Measurements from ENCODE around the gene COL9A1. TPM values are rescaled to one million over a fixed set of nuclear protein-coding genes. Genes with fewer than 3 reads are reported as not detected.

Gene COL9A1
- total RNA-seq, 1 donor from 2014 or later, result 18.7 TPM

GRCh38 chr6:70172252-70172651 lies 130.6 kb downstream of the COL9A1 start:
- Histone ChIP-seq H3K4me3 (no peak overlapping the region), H3K27ac (no peak overlapping the region), H3K27me3 (no peaks in the 10 kb centered on the region), H3K9me3 (ENCODE audit: low read depth) (no peaks in the 10 kb centered on the region), H2AFZ (replicated peaks) (no peak overlapping the region), H3K36me3 (no peaks in the 10 kb centered on the region), H3K4me1 (no peaks in the 10 kb centered on the region), H3K9ac (no peak overlapping the region), H3K79me2 (ENCODE audit: low read depth) (no peaks in the 10 kb centered on the region), H4K20me1 (ENCODE audit: low read depth) (no peaks in the 10 kb centered on the region), H3F3A (ENCODE audit: low read depth) (no peaks in the 10 kb centered on the region), H3K4me2 (no peak overlapping the region)
- Mint-ChIP-seq H3K27ac (no peak overlapping the region), H3K4me1 (no peaks in the 10 kb centered on the region), H3K9me3 (no peaks in the 10 kb centered on the region), H3K4me3 (no peak overlapping the region), H3K27me3 (ENCODE audit: insufficient read depth, low read depth) (no peaks in the 10 kb centered on the region), H3K36me3 (no peaks in the 10 kb centered on the region)
- DNase-seq (ENCODE audit: low spot score), result no peak
- TF ChIP-seq CTCF (IDR thresholded peaks at IDR 0.05), result no peak
- TF ChIP-seq EZH2phosphoT487 (IDR thresholded peaks at IDR 0.05), result no peak
- no peak for TF ChIP-seq EZH2 (IDR thresholded peaks at IDR 0.05)

- Histone ChIP-seq H3K9me3 (ENCODE audit: low read depth) (no peaks in the 10 kb centered on the region), H3K4me2 (no peak overlapping the region), H3K79me2 (ENCODE audit: low read depth) (no peaks in the 10 kb centered on the region), H3K36me3 (no peaks in the 10 kb centered on the region), H3K9ac (no peak overlapping the region), H3K27ac (no peak overlapping the region), H2AFZ (replicated peaks) (no peak overlapping the region), H3F3A (ENCODE audit: low read depth) (no peaks in the 10 kb centered on the region), H3K4me1 (no peaks in the 10 kb centered on the region), H4K20me1 (ENCODE audit: low read depth) (no peaks in the 10 kb centered on the region), H3K27me3 (peaks cover 6% of the 10 kb centered on the region), H3K4me3 (no peak overlapping the region)
- H3K36me3 Mint-ChIP-seq, result no peaks in the 10 kb centered on the region
- no peak overlapping the region for H3K27ac Mint-ChIP-seq
- H3K9me3 Mint-ChIP-seq, result no peaks in the 10 kb centered on the region
- H3K4me3 Mint-ChIP-seq, result no peak overlapping the region
- peaks cover 4% of the 10 kb centered on the region for H3K4me1 Mint-ChIP-seq
- no peak for DNase-seq (ENCODE audit: low spot score)
- H3K27me3 Mint-ChIP-seq (ENCODE audit: insufficient read depth, low read depth), result no peaks in the 10 kb centered on the region
- TF ChIP-seq CTCF (IDR thresholded peaks at IDR 0.05), result no peak
- TF ChIP-seq EZH2phosphoT487 (IDR thresholded peaks at IDR 0.05), result no peak
- TF ChIP-seq EZH2 (IDR thresholded peaks at IDR 0.05), result no peak
These were observed 131.6 kb downstream of the COL9A1 start for GRCh38 chr6:70171236-70171635.

DNA sequence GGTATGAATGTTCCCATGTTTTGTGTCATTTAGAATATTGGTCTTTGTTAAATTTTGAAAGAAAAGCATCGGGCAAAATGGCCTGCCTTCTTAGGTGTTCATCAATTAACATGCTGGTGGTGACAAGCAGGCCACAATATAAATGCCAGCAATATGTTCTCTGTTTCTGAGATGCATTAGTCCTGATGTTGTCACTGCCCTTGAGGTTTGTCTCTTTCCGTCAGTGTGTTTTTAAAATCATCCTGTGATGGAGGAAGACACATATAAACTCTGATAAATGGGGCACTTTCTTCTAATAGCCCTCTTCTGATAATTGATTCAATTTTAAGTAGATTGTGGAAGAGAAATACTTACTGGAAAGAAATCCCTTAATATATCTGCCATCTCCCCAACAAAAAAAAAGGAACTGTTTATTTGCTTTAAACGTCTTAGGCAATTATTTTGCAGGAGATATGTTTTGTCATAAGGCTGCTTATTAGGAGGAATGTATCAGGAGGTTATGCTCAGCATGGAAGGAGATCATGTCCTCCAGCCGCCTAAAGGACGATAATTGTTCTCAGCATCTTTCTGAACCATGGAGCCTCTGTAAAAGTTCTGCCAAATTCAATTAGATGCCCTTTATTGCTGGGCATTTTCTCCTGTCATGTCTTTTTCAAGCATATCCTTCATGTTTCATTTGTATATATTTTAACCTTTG lies 134.1 kb downstream of the COL9A1 start:
- Mint-ChIP-seq H3K36me3 (no peaks in the 10 kb centered on the region), H3K4me3 (no peak overlapping the region), H3K4me1 (peaks cover 14% of the 10 kb centered on the region), H3K27ac (no peak overlapping the region), H3K27me3 (ENCODE audit: insufficient read depth, low read depth) (no peaks in the 10 kb centered on the region), H3K9me3 (no peaks in the 10 kb centered on the region)
- H3K27me3 ChIP-seq, result peaks cover 6% of the 10 kb centered on the region
- no peaks in the 10 kb centered on the region for H3K9me3 ChIP-seq (ENCODE audit: low read depth)
- no peak overlapping the region for H2AFZ ChIP-seq (replicated peaks)
- H3K36me3 ChIP-seq, result no peaks in the 10 kb centered on the region
- no peaks in the 10 kb centered on the region for H4K20me1 ChIP-seq (ENCODE audit: low read depth)
- TF ChIP-seq CTCF (IDR thresholded peaks at IDR 0.05) (no peak), EZH2 (IDR thresholded peaks at IDR 0.05) (no peak), EZH2phosphoT487 (IDR thresholded peaks at IDR 0.05) (no peak)
- no peak for DNase-seq (ENCODE audit: low spot score)
- no peak overlapping the region for H3K4me2 ChIP-seq
- H3K9ac ChIP-seq, result no peak overlapping the region
- no peaks in the 10 kb centered on the region for H3F3A ChIP-seq (ENCODE audit: low read depth)
- H3K79me2 ChIP-seq (ENCODE audit: low read depth), result no peaks in the 10 kb centered on the region
- H3K27ac ChIP-seq, result no peak overlapping the region
- H3K4me3 ChIP-seq, result no peak overlapping the region
- H3K4me1 ChIP-seq, result no peaks in the 10 kb centered on the region

Other genes starting within 250 kb of the COL9A1 start
- gene FAM135A, start 110.4 kb upstream of the COL9A1 start, total RNA-seq (ENCODE audit: low replicate concordance), result 68.8 and 85.3 TPM in 2 replicates